AG09319 (cell line): ENCODE measurements around the gene ADAMTSL1.

Source experiments
- DNase-seq: peaks from one replicate; pipeline ENCODE4 v3.0.0-alpha.2; 2010; ENCODE audit warnings: low read depth; ENCODE audit errors: extremely low read depth
- TF ChIP-seq, protein P1 (sequence below): IDR thresholded peaks from 2 replicates; pipeline ENCODE4 v1.5.1; 2011; ENCODE audit warnings: low read depth, mild to moderate bottlenecking, inconsistent platforms, low read length, moderate library complexity

Gene ADAMTSL1

GRCh38 chr9:18743971-18744370 is 270.0 kb downstream of the ADAMTSL1 start:
- no peak for DNase-seq
- TF ChIP-seq, protein P1, sequence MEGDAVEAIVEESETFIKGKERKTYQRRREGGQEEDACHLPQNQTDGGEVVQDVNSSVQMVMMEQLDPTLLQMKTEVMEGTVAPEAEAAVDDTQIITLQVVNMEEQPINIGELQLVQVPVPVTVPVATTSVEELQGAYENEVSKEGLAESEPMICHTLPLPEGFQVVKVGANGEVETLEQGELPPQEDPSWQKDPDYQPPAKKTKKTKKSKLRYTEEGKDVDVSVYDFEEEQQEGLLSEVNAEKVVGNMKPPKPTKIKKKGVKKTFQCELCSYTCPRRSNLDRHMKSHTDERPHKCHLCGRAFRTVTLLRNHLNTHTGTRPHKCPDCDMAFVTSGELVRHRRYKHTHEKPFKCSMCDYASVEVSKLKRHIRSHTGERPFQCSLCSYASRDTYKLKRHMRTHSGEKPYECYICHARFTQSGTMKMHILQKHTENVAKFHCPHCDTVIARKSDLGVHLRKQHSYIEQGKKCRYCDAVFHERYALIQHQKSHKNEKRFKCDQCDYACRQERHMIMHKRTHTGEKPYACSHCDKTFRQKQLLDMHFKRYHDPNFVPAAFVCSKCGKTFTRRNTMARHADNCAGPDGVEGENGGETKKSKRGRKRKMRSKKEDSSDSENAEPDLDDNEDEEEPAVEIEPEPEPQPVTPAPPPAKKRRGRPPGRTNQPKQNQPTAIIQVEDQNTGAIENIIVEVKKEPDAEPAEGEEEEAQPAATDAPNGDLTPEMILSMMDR = no peak

DNA sequence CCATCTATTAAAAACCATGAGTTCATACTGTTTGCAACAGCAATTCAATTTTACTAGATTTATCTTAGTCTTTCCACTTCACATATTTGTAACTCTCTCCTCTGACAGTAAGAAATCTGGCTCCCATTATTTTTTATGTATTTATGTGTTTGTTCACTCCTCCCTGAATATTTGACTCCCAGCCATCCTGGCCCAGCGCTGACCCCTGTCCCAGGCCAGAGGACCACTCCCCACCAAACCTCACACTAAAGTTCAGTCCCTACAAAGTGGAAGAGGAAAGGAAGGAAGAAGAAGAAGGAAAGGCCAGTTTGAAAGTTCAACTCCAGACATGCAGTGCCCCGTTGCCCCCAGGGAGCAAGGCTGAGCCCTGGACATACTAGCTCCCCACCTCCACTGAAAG is 271.8 kb downstream of the ADAMTSL1 start:
- no peak for DNase-seq
- TF ChIP-seq, protein P1 = no peak

GRCh38 chr9:18746631-18747030 is 272.7 kb downstream of the ADAMTSL1 start:
- no peak for DNase-seq

GRCh38 chr9:18747595-18747994 is 273.6 kb downstream of the ADAMTSL1 start:
- DNase-seq = no peak
- TF ChIP-seq, protein P1 = no peak

More at GRCh38 chr9:18746631-18747030, 272.7 kb downstream of the ADAMTSL1 start:
- TF ChIP-seq, protein P1 = no peak

- TF ChIP-seq, protein P1 = no peak
- peak; percentile 64 for DNase-seq
Measured at GRCh38 chr9:18748251-18748701, 274.3 kb downstream of the ADAMTSL1 start.

GRCh38 chr9:18749711-18750110 is 275.8 kb downstream of the ADAMTSL1 start:
- TF ChIP-seq, protein P1 = no peak
- no peak for DNase-seq

DNA sequence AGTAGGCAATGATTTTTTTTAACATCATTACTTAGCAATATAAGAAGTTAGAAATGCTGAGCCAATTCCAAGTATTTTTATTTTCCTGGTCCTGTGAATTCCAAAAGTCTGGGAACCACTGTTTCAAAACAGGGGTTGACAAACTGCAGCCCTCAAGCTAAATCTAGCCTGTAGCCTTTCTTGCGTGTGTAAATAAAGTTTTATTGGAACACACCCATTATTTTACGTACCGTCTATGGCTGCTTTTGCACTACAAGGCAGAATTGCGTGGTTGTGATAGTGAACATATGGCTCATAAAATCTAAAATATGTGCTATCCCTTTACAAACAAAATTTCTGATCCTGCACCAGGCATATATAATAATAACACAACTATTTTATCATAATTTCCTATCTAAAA is 280.0 kb downstream of the ADAMTSL1 start:
- TF ChIP-seq, protein P1 = no peak
- DNase-seq = no peak
